ENCODE measurements around the gene CLPSL2.

The CLPSL2 gene

GRCh38 chr6:35776364-35777215 lies at the start of gene CLPSL2:
Gene CLPSL2 (plus strand): TSS chr6:35776598. CDS start chr6:35776619, 21 bp downstream.
- no peak for TF ChIP-seq CTCF (IDR thresholded peaks at IDR 0.05; ENCODE audit: extremely low read depth, missing control alignments)
- DNase-seq (ENCODE audit: low spot score) = peak; percentile 61

- no peak for DNase-seq (ENCODE audit: low spot score)
- no peak for TF ChIP-seq CTCF (IDR thresholded peaks at IDR 0.05; ENCODE audit: extremely low read depth, missing control alignments)
Observed at GRCh38 chr6:35727231-35727934, 49.0 kb upstream of the CLPSL2 start.

GRCh38 chr6:35727935-35728682 lies 48.3 kb upstream of the CLPSL2 start:
- no peak for TF ChIP-seq CTCF (IDR thresholded peaks at IDR 0.05; ENCODE audit: extremely low read depth, missing control alignments)
- DNase-seq (ENCODE audit: low spot score) = peak; percentile 90

- DNase-seq (ENCODE audit: low spot score) = no peak
- no peak for TF ChIP-seq CTCF (IDR thresholded peaks at IDR 0.05; ENCODE audit: extremely low read depth, missing control alignments)
Observed at GRCh38 chr6:35728683-35729678, 47.4 kb upstream of the CLPSL2 start.

GRCh38 chr6:35729722-35730121 lies 46.7 kb upstream of the CLPSL2 start:
- DNase-seq (ENCODE audit: low spot score) = no peak
- TF ChIP-seq CTCF (IDR thresholded peaks at IDR 0.05; ENCODE audit: extremely low read depth, missing control alignments) = no peak

- DNase-seq (ENCODE audit: low spot score) = no peak
- no peak for TF ChIP-seq CTCF (IDR thresholded peaks at IDR 0.05; ENCODE audit: extremely low read depth, missing control alignments)
Observed at GRCh38 chr6:35730745-35731413, 45.5 kb upstream of the CLPSL2 start.

Data from GM20000 (cell line).